Measurements from ENCODE around the gene PSMD3.
"Not testable (repeated sequence)": the region's sequence is repeated elsewhere in the genome, so short reads cannot be mapped to it uniquely, and the experiment has no call there.

Gene PSMD3

GRCh38 chr17:39980351-39981206 is at the start of gene PSMD3:
Gene PSMD3, plus strand, starts transcription at chr17:39980807. Its CDS starts 164 bp downstream, at chr17:39980971.
- peak; percentile 98 for DNase-seq

- DNase-seq: no peak
These were observed 46.7 kb upstream of the PSMD3 start for GRCh38 chr17:39933912-39934311.

GRCh38 chr17:39934324-39934723 is 46.3 kb upstream of the PSMD3 start:
- DNase-seq: no peak

DNA sequence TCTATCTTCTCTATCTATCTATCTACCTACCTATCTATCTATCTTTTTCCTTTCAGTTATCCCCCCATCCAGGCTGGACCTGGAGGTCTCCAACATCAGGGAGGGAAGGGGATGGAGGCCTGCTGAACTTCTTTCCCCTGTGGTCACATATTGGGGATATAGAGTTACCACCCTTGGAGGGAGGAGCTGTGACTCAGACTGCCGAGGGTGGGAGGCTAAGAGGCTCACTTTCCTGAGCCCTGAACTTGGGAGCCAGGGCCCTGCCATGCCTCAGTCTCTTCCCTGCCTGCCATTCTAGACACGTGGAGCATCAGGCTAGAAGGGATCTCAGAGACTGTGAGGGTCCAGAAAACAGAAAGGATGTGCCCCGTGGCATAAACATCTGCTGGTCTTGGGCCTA is 44.7 kb upstream of the PSMD3 start:
- DNase-seq: no peak

DNA sequence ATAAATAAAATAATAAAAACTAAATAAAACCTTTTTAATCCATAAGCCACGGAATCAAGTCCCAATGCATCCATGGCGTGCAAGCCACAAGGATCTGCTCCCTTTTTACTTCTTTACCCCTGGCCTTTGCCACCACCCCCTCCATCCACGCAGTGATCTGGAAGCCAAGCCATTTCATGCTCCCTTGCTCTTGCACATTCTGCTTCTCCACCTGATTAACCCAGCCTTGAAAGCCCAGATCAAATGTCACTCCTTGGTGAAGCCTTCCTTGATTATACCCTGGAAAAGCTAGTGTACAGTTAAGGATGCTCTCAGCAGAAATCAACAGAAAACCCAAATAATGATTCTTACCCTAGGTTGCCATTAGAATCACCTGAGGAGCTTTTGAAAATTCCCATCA is 43.2 kb upstream of the PSMD3 start:
- no peak for DNase-seq

DNA sequence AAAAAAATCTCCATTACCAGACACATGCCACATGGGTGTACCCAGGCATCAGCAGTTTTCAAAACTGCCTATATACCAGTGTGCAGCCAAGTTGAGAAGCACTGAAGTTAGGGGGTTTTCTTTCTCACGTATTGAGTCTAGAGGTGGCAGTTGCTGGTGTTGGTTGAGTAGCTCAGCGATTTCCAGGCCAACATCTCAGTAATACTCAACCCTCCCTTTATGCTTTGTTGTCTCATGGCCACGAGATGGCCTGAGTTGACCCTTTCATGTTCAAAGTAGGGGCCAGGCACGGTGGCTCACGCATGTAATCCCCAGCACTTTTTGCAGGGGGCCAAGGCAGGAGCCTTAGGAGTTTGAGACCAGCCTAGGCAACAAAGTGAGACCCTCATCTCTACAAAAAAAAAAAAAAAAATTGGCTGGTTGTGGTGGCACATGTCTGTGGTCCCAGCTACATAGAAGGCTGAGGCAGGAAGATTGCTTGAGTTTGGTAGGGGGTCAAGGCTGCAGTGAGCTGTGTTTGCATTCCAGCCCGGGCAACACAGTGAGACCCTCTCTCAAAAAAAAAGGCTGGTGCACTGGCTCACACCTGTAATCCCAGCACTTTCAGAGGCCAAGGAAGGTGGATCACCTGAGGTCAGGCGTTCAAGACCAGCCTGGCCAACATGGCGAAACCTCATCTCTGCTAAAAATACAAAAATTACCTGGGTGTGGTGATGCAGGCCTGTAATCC is 42.3 kb upstream of the PSMD3 start:
- no peak for DNase-seq

DNA sequence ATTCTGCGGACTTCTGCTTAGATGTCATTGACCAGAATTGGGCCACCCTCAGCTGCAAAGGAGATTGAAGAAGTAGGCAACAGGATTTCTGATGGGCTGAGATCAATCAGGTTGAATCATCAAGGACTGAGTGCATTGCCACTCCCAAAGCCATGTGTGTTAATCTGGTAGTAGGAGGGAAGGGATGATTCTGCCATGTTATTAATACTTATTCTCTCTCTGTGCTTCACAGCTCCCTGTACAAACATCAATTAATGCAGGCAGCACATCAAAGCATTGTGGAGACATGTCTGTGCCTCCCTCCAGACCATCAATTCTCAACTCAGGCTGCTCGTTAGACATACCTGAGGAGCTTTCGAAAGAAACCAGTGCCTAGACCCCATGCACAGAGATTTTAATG is 41.5 kb upstream of the PSMD3 start:
- no peak for DNase-seq

DNA sequence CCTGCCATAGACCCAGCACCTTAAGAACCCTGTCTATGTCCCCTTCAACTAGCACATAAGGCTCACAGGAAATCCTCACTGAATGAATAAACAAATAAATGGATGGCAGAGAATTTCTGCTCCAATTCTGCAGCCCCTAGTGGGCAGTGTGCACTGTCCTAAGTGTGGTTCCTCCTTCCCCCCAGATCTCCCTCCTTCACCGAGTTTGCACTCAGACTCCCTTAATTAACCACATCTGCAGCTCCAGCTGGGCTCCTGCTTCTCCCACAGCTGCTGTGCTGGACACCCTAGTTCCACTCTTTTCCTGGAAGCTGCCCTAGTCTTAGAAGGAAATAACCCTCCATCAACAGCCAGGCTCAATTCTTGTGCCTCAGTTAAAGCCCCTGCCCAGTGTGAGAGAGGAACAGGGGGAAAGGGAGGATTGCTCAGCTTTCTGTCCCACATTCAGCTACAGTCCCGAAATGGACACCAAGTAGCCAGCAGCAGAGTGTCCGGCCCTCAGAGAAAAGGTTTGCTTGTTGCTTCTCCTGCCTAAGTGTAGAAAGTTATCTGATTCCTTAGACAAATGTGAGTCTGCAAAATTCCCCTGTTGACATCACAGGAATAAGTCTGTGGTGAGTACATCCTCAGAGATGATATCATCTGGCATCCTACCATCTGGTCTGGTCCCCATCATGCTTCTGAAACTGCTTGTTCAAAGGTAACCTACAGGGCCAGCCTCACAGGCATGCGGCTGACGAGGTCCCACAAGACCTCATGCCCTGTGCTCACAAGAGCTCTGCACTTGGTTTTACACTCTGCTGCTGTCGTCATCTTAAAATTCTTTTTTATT is 40.8 kb upstream of the PSMD3 start:
- no peak for DNase-seq

GRCh38 chr17:39943702-39944392 is 36.8 kb upstream of the PSMD3 start:
- DNase-seq: no peak

- DNase-seq: no peak
These were observed 36.3 kb upstream of the PSMD3 start for GRCh38 chr17:39944393-39944711.

GRCh38 chr17:39946551-39947330 is 33.9 kb upstream of the PSMD3 start:
- DNase-seq: no peak

GRCh38 chr17:39948489-39948828 is 32.1 kb upstream of the PSMD3 start:
- not testable (repeated sequence) for DNase-seq

DNA sequence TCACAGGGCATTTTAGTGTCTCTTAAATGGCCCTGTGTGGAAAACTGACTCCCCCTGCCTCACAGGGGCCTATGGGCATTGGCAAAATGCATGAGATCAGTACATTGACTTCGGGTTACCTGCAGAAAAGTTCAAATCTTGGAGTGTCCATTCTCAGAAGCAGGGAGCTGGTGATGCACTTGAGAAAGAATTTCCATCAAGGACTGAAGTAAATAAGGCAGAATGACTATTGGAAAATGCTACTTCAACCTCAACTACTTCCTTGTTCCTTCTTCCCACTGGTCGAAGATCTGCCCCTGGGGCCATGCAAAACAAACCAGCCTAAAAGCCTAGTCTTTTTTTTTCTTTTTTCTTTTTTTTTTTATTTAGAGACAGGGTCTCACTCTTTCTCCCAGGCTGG is 31.6 kb upstream of the PSMD3 start:
- DNase-seq: no peak

DNA sequence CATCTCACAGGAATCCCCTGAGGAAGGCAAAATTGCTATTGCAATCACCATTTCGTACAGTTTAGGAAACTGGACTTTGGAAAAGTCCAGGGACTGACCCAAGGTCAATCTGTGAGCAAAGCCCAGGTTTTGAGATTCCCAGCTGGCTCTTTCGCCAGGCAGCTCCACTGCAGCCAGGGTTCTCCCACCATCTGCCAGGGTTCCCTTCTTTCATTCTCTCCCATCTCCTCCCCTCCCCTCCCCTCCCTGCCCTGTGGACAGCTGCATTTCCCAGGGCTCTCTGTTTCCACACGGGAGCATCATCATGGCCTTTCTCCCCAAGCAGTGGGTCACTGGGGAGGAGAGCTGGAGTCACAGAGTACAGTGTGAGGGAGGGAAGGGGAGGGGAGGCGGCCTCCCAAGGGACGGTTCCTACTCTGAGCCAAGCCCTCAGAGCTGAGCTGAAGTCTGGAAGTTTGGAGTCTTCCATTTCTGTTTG is 29.7 kb upstream of the PSMD3 start:
- no peak for DNase-seq

DNA sequence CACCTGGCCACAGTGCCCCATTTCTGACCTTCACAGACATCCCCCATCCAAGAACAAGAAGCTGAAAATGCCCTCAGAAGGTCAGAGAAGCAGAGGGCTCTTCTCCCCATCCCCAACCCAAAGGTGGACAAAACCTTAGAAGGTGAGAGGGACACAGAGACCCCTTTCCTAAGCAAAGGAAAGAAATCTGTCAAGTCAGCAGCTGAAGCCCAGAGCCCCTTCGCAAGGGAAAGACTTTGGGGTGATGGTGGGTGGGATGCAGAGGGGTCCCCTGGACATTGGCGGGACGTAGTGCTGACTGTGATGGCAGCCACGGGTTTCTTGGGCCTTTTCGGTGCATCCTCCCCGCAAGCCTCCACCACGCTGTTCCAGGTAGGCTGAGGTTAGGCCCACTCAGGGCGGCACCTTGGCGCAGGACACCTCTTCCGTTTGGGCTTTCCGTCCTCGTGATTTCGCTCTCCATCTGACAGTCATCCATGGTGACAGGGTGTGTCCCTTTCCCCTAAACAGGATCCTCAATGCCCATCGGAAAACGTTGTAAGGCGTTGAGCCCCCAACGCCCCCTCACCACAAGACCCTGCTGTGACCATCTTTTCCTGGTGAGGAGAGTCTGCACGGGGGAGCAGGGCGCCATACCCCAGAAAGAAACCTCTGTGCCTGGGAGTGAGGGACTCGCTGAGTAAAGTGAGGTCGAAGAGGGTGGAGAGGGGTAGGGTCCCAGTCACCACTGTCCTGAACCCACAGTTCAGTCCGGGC is 28.5 kb upstream of the PSMD3 start:
- DNase-seq: no peak

DNA sequence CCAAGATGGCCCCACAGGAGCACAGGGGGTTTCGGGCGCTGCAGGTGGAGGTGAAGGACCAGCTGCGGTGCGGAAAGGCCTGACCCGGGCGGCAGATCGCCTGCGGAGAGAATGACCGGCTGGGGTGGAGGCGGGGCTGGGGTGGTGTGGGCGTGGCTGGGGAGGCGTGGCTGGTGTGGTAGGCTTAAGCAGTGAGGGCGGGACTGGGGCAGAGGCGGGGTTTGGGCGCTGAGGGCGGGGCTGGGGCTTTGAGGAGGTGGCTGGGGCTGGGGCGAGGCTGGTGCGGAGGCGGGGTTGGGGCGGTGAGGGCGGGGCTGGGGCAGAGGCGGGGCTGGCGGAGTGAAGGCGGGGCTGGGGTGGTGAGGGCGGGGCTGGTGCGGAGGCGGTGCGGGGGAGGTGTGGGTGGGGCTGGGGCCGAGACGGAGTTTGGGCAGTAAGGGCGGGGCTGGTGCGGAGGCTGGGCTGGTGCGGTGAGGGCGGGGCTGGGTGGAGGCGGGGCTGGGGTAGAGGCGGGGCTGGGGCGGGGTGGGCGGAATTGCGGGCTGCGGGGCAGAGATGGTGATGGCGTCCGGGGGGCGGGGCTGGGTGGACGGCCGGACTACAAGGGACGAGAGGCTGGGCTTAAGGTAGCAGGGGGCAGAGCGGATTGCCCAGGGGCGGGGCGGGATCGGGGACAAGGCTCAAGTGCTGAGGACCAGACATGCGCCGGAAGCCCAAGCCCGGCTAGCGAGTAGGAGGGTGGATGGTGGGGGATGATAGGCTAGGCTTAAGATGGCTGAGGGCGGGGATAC is 27.7 kb upstream of the PSMD3 start:
- peak; percentile 90 for DNase-seq

- DNase-seq: no peak
These were observed 27.1 kb upstream of the PSMD3 start for GRCh38 chr17:39953471-39953888.

DNA sequence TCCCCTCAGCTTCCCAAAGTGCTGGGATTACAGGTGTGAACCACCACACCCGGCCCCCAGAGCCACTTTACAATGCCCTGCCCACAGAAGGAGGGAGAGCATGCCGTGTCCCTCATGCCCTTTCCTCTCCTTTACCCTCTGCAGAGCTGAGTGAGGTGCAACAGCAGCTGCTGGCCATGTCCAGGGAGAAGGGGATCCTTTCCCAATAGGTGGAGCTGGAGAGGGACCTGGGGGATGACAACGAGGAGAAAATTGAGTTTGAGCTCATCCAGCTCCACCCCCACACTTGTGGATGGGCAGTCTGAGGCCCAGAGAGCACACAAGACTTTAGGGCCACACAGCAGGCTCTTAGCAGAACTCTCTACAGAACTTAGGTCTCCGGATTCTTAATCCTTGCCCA is 25.7 kb upstream of the PSMD3 start:
- no peak for DNase-seq

GRCh38 chr17:39955726-39956225 is 24.8 kb upstream of the PSMD3 start:
- no peak for DNase-seq

- DNase-seq: no peak
These were observed 20.0 kb upstream of the PSMD3 start for GRCh38 chr17:39960524-39961041.

All from activated CD8-positive, alpha-beta memory T cell treated with anti-CD3 and anti-CD28 coated beads for 24 hours (primary cell).